Measurements from ENCODE around the gene STRIP1.

DNA sequence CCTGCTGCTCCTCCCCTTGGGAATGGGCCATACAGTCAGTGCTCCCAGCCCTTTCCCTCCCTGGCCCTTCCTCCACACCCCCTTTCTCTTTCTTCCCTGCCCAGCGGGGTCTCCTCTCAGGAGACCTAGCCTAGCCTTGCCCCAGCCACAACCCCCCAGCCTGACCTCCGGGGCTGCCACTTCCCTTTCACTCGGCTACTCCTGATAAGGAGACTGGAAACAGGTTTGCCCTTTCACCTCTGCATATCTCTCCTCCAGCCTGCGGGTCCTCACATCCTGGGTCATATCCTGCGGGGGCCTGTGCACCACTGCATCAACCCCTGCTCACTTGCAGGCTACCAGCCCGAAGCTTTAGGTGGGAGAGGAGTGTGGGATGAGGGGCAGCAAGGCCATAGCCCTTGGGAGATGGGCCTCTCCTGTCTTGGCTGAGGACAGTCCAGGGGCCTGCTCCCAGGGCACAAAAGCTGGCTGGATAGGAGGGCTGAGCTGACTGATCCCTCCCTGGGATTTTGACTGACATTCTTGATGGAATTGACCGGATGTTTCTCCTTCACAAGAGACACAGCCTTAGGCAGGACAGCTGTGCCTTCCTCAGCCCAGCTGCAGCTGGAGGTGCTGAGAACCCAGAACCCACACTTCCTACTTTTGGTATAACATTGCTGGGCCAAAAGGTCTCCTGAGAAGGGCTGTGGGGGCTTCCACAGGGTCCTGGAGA is 55.3 kb downstream of the STRIP1 start:
- TF ChIP-seq POLR2AphosphoS5 (IDR thresholded peaks at IDR 0.05; ENCODE audit: low read depth, low read length): no peak
- TF ChIP-seq TAF1 (IDR thresholded peaks at IDR 0.05; ENCODE audit: borderline replicate concordance, low read depth, low read length): no peak
